Melanocyte of skin (primary cell): ENCODE data around the gene TNK2. TPM values are rescaled to one million over a fixed set of nuclear protein-coding genes. Genes with fewer than 3 reads are reported as not detected.

Experiments used
- small RNA-seq, 2 donors: library from RNA; depleted of rRNA; stranded (forward); fragments of <200 nt; gene quantifications; one replicate each; pipeline ENCODE3, GENCODE V24; 2012
- total RNA-seq, 2 donors: library from RNA; depleted of rRNA; stranded (reverse); fragments of >200 nt; gene quantifications; 2 replicates each; pipeline ENCODE4 v1.2.3, GENCODE V29; 2012

Gene TNK2
- 10 to 100 TPM; 12.0 to 13.0 TPM for total RNA-seq

DNA sequence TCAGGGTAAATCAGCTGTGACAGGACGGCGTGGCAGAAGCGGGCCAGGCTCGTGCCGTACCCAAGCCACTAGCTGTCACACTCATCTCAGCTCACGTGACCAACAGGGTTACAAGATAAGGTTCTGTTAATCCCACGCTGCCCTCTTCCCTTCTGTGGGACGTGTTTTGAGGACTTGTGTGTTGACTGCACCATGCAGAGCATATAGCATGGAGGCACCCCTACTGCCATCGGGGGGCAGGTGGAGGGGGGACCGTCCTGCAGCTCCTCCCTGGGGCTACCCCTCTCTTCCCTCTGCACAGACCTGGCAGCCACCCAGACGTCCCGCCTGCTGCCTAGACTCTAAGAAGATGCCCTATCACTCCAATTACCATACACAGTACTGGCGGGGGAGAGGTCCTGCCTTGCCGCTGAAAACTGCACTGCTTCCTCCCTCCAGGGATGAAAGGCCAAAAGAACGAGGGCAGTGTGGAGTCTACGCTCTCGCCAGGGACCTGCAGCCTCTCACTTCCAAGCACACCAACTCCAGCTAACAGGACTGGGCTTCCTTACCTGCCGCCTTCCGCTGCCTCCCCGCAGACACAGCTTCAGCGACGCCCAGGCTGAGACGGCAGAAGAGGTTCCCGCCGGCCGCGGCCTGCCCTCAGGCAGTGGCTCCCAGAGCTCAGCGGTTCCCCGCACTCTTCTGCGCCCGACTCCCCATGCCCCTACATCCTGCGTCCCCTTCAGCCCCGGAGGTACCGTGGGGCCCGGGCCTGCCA, at the start of gene TNK2:
TNK2 (minus strand) TSS at position 618 of the 760 bp plus-strand sequence. CDS start 19,963 bp downstream, outside the sequence.

Small RNAs within 50 kb of the gene (small RNA-seq; reads per million reads assigned to genes)
- gene MIR6829 (0 to 0.29 reads per million in 2 donors), gene RNU2-11P (0 to 0.12 reads per million in 2 donors)

Other genes with a start within 250 kb of the TNK2 start
- gene MUC20, start 187.6 kb downstream of the TNK2 start, total RNA-seq = 1 to 10 TPM in 1 of 2 donors, under 1 TPM in 1; under 0.01 to 1.3 TPM
- not detected for gene MUC4, start 96.6 kb downstream of the TNK2 start, total RNA-seq
- 100 to 1,000 TPM; 143 to 156 TPM for gene TFRC, start 173.5 kb upstream of the TNK2 start, total RNA-seq